GM18517 (cell line): ENCODE results near the gene GRIK2.

Experiments
- ATAC-seq: cut with Tn5 transposase; IDR thresholded peaks from one replicate; pipeline ENCODE4 v1.9.1; 2021; ENCODE audit warnings: mild to moderate bottlenecking, moderate library complexity; ENCODE audit not compliant: unreplicated experiment

GRIK2 gene

DNA sequence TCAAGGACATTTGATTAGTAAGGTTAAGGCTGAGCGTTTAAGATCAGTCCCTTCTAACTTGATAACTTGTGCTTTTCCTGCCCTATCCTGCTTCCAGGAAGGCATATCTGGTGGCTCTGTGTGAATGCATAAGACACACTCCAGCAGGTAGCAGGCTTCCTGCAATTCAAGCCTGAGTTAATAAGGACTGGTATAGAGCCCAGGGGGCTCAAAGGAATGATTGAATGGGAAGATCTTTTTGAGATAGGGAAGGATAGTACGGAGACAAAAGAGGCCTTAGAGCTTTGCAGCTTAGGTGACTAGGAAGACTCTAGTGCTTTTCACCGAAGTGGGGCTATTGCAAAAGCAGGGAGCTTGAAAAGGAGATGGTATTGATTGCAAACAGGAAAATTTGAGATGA lies 307.1 kb downstream of the GRIK2 start:
- ATAC-seq: no peak

DNA sequence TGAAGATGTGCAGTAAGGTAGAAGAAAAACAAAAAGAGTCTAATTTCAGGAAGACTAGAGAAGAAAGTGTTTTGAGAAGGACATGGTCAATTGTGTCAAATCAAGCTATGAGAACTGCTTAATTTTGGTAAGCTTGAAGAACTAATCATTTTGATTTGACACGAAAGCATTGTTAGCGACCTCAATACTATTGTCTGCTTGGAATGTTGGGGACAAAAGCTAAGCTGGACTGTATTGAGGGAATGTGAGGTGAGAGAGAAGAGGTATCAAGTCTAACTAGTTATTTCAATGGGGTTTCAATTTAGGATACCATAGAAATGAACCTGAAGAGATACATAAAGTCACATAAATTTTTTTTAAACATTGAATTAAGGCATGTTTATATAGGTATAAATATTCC lies 309.8 kb downstream of the GRIK2 start:
- no peak for ATAC-seq

DNA sequence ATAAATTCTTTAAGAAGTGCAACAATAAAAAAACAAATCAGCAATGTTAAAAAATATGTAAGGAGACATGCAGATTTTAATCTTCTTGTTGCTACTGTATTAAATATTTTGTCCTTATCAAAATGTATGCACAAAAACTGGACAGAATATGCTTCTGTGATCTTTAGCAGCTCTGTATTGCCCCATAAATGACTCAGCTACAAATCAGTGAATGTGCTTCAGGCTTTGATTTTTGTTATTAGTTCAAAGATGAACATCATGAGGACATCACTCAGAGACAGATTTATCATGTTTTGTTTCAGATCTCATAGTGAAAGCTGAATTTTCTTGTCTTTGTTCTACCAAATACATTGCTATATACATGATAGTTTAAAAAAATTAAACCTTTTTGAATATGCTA lies 312.4 kb downstream of the GRIK2 start:
- ATAC-seq: no peak

DNA sequence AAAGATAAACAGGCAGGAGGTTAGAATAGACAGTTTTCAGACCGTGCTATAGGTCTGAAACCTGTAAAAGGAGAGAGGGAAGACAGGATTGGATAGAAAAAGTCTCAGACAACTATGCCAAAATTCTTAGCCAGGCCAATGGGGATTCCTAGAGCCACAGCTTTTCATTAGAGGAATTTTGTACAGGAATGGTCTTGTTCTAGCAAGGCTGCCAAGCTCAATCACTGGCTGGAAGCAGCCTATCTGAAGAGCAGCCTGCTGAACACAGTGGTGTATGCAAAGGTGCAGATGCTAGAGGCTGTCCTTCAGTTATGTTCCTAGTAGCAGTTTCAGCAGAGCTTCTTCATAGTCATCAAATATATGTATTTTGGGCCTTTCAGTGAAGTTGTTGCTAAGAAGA lies 313.1 kb downstream of the GRIK2 start:
- no peak for ATAC-seq

DNA sequence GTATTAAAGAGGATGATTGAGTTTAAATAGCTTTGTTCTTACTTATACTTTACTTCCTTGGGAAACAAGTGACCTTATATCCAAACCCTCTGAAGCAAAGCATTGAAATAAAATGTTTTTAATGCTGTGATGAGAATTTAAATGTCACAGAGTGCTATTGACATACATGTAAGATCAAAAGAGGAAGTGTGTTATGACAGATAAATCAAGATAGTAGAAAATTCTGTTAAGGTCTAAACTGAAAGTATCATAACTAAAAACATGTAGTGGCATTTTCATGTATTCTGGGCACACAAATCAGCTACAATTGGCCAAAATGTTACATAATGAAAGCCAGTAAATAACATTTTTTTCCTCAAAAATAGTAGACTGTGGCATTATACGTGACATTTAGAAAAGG lies 318.0 kb downstream of the GRIK2 start:
- no peak for ATAC-seq

DNA sequence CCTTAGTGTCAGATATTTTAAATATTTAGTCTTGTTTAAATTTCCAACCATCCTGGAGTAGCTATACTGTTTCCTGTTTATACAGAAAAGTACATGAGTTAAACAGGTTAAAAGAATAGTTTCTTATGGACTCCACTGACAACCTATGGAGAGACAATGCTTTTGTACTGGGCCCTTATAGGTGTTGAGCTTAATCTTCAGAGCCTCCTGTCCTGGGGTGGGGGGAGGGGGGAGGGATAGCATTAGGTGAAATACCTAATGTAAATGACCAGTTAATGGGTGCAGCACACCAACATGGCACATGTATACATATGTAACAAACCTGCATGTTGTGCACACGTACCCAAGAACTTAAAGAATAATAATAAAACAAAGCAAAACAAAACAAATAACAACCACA lies 322.9 kb downstream of the GRIK2 start:
- no peak for ATAC-seq

DNA sequence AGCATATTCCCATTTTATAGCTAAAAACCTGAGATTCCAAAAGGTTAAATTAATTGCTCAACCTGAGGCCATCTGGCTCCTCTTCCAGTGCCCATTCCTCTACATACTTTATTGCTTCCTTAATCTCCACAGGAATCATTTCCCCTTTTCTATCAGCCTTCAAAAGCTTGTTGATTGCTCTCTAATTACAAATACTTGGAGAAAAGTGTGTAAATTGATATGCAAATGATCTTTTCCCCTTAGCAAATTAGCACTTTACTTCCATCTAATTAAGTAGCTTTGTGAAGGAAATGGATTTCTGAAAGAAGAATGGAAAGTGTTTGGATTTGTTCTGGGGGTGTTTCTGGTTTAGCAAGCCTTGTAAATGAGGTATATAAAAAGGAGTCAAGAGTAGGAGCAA lies 323.3 kb downstream of the GRIK2 start:
- ATAC-seq: no peak

DNA sequence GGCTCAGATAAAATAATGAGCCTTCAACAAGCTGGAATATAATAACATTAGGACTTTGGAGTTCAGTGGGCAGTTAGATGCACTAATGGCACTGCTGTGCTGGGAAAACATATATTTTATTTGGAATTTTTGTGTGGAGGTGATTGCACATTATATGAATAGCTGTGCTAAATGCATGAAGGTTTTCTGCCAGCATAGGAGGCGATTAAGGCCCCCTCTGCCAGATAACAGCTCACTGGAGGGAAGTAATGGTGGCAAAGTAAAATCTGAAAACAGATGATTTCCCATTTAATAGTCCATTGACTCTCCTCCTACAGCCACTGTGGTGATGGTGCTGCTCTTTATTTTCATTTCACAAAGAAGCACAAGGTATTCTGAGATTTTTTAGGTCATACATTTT lies 326.0 kb downstream of the GRIK2 start:
- ATAC-seq: no peak

DNA sequence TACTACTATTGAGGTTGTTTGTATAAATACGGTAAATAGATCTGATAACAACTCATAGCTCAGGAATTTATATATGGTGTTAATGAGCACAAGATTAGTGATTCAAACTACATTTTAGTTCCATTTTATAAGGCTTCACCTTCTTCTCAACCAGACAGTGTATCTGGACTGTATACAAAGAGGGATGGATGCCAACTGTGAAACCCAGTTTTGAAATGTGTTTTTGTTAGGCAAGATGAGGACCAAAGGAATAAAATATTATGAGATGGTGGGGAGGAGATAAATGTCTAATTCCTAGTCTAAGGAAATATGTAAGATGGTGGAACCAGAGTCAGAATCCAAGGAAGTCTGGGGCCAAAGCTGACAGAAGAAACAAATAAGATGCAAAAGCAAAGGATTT lies 329.0 kb downstream of the GRIK2 start:
- no peak for ATAC-seq

DNA sequence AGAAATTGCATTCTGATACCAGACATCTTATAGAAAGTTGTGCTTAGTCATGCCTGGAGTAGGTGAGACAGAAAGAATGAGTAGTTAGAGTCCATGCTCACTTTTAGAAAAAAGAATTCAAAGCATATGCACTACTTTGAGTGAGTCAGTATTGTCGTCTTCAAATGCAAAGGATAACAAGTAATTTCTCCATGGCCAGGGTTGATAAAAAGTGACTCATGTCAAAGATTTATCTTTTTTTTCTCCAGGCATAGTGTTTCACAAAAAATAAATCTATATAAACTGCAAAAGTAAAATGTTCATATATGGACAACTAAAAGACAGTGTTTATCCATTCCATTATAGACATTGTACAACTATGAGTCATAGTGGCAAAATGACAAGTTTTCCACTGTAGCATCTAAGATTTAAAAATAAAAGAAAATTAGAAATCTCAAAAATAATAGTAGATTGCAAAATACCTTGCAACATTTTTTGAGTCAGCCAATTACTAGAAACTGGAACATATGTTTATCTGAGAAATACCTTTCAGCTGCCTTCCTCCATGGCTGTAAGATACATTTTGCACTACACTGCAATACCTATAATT lies 329.6 kb downstream of the GRIK2 start:
- no peak for ATAC-seq

DNA sequence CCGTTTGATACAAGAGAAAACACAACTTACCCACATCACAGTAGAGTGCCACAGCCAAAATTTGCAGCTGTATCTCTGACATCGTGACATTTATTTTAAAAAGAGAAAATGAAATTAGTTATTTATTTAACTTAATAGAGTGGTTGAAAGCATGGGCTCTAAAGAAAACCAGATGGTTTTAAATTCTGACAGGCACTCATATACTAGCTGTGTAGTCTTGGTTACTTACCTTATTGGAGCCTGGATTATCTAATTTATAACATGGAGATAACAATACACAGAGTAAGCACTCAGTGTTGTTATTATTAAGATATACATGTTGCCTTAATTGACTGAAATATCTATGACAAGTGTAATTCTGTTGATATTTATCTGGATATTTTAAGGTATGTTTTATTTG lies 334.9 kb downstream of the GRIK2 start:
- ATAC-seq: no peak

DNA sequence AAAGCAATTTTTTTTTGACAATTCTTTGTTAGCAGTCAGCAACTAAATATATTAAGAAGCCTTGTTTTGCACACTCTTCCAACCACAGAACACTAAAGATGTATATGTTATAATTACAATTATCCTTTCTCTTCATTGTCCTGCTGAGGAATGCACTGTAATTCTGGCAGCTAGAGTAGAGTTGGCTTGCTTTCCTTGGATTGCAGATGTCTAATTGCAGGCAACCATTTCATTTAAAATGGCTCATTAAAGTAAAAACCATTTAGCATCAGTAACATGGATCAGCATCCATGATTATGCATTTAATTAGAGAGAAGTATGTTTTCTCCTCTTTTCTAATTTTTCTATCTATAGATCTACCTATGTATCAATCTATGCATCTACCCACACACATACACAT lies 335.4 kb downstream of the GRIK2 start:
- no peak for ATAC-seq

DNA sequence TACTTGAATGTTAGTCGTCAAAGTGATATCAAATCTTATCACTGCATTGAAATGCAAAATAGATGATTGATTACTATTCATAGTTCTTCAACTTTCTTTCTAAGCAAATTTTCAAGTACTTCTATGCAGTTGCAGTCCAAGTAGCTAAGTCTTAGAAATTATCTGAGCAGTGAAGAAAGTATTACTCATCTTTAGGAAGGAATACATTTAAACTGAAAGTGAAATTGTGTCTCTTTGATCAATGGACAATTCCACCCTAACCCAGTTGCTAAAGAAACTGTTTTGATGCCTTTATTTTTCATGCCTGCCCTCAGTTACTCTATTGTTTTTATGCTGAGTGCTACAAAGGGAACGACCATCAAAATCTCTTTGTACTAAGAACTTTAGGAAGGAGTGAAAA lies 337.4 kb downstream of the GRIK2 start:
- no peak for ATAC-seq

DNA sequence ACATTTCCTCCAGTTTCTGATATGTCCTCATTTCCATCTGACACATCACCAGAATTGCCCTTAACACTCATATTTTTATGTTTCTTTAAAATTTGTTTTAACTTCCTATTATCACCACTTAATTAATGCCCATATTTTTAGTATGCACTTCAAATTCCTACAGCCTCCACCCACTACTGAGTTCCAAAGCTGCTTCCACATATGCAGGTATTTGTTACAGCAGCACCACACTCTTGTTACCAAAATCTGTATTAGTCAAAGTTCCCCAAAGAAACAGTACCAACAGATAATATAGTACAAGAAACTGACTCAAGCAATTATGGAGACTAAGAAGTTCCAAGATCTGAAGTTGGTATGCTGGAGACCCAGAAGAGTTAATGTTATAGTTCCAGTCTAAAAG lies 340.4 kb downstream of the GRIK2 start:
- ATAC-seq: no peak

DNA sequence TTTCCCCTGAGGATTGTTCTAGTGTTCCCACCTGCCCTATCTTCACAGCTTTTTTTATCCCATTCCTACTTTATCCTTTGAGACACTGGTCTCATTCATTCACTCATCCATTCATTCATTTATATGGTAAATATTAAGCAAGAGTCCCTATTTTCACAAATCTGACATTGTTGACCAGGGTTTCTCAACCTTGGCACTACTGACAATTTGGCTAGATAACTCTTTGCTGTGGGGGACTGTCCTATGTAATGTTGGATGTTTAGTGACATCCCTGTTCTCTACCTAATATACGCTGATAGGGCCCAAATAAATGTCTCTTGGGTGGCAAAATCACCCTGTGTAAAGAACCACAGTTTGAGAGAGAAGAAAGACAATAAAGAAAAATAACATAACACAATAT lies 345.0 kb downstream of the GRIK2 start:
- no peak for ATAC-seq

DNA sequence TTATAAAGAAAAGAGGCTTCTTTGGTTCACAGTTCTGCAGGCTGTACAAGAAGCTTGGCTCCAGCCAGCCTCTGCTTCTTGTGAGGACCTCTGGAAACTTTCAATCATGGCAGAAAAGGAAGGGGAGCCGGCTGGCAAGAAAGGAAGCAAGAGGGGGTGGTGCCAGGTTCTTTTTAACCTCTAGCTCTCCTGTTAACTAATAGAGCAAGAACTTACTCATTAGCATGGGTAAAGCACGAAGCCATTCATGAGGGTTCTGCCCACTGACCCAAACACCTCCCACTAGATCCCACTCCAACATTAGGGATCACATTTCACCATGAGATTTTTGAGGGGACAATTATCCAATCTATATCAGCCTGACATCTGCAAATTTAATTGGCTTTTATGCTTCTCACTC lies 347.1 kb downstream of the GRIK2 start:
- no peak for ATAC-seq

DNA sequence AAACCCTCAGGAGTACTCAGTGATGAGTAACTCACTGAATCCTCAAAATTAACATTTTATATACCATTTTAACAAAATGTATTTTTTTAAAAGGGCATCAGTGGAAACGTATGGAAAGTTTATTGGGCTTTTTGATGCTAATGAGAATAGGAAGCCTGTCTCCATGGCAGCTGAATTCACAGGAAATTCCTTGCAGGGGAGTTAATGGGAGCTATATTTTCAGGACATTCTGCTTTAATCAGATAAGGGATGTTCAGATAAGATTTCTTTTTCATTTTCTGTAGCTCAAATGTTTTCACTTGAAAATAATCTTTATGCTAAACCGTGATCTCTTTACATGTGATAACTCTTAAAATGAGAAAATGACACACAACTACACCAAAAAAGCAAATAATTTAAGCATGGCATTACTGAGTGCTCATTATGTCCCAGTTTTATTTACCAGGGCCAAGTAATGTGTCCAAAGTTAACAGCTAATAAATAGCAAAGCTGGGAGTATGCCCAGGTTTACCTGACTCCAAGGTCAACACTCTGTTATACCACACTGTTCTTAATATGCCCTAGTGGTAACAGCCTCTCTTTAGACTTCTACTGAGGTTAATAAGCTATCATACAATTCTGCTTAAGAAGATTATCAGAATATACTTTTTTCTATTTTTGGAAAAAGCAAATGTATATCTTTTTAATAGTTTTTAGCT lies 348.1 kb downstream of the GRIK2 start:
- ATAC-seq: no peak

DNA sequence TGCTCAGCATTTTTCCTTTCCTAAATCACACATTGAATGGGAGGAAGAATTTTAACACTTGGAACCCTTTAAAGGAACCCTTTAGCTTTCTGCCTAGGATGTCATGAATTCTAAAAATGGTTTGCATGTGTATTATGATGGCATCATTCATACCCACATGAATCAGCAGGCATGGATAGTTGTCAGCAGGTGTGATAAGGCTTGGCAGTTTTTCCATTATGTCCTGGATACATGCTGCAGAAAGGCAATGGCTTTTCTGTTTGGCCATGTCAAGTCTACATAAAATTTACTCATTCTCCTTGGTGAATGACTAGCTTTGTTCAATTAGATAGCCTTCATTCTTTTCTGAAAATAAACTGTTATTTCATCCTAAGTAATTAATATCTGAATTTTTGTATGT lies 353.7 kb downstream of the GRIK2 start:
- no peak for ATAC-seq

DNA sequence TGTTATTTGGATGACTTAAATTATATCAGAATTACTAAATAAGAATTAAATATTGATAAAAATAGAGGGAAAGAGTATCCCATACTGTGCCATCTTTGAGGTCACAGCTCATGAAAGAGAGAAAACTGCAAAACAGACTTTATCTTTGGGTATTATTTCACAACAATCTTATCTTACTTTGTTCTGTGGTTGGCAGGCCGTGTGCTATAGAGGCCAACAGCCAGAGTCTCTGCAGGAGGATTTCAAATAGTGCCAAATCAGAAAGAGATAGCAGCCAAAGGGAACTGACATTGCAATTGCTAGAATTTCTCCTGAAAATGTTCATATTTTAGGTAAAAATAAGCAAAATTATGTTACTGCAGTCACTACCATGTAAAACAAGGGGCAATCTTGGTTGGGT lies 354.2 kb downstream of the GRIK2 start:
- ATAC-seq: no peak

DNA sequence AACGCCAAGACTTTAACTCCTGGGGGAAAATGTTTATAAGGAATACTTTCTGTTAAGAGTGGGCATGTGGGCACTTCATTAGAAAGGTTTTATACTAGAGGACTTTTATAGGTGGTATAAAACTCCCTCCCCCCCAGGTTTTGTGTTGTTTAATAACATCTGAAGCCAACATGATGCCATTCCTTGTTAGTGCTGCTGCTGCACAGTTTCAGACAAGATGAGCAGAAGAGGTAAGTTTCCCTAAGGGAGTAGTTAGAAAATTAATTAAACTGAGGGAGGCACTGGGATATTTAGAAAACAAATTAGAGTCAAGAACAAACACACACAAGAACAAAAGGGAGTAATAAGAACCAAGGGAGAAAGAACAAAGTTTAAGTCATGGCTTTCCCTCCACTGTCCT lies 362.4 kb downstream of the GRIK2 start:
- ATAC-seq: no peak

DNA sequence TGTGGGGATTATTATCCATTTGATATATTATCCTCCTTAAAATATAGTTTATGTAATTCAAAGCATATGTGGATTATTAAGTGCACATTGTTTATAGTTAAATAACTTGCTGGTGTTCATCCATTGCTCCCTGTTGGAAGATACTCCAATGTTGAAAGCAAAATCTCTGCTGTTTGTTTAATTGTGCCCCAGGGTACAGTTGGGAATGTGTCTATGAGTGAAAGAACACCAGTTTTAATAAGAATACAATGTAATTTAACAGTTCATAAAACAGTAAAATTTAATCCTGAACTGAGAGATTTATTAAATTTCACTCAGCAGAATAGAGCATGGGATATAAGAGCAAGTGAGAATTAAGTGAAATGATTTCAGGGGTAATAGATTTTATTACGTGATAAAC lies 364.9 kb downstream of the GRIK2 start:
- no peak for ATAC-seq

DNA sequence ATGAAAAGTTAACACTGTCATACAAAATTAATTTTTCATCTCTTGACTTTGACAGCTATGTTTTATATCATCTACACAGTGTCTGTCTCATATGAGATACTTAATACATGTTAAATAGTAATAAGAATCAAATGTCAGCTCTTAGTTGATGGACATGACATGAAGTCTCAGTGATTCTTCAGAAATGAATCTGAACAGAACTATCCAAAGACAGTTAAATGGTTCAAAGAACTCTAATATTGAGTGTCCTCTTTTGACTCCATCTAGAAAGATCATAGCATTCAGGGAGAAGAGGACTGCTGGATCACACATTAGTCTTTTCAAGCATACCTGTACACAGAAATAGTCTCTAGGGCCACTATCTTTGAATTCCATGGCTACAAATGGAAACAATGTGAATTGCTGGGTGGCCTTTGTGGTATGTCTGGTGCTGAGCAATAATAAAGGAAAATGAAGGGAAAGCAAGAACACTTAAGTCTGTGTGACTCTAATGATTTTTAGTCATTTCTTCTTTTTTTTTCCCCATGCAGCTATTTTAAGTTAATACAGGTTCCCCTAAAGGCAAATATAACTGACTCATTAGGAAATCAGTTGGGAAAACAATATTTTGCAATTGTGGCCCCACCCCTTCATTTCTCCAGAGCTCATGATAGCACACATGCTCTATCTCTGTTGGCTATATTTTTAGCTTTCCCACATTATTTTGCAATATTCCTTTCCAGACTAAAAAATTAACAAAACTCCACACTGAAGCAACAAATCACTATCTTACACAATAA lies 367.5 kb downstream of the GRIK2 start:
- no peak for ATAC-seq
